Cardiac muscle cell (in vitro differentiated cells and primary cell): ENCODE results near the gene ALDH3A1. TPM values are rescaled to one million over a fixed set of nuclear protein-coding genes. Genes with fewer than 3 reads are reported as not detected.
A peak's percentile ranks its signal among the peaks of the same experiment; 100 is the strongest.

Experiments
- DNase-seq, 2 donors: peaks; one replicate each; pipeline versions ENCODE4 v3.0.0 to v3.0.0-alpha.2; 2010 to 2017; ENCODE audit warnings: low read depth in 1 of 2, low spot score in 1 of 2
- H3K27ac ChIP-seq: fragments of 200-600 bp; sonication (generic); 2 replicates; pipeline ENCODE4 v1.5.1; 2016
- H3K27me3 ChIP-seq: fragments of 200-600 bp; sonication (generic); 2 replicates; pipeline ENCODE4 v1.6.0; 2016; ENCODE audit warnings: control low read depth
- H3K36me3 ChIP-seq: fragments of 200-600 bp; sonication (generic); 2 replicates; pipeline ENCODE4 v1.5.1; 2016; ENCODE audit warnings: control low read depth
- H3K4me1 ChIP-seq: fragments of 200-600 bp; sonication (generic); 2 replicates; pipeline ENCODE4 v1.8.1; 2017; ENCODE audit warnings: low read depth, mild to moderate bottlenecking, mixed run types
- H3K4me3 ChIP-seq: fragments of 200-600 bp; sonication (generic); 2 replicates; pipeline ENCODE4 v1.5.1; 2016; ENCODE audit warnings: mild to moderate bottlenecking
- H3K9me3 ChIP-seq: fragments of 200-600 bp; sonication (generic); 2 replicates; pipeline ENCODE4 v1.5.1; 2017; ENCODE audit warnings: low read depth, mild to moderate bottlenecking, control low read depth
- polyA plus RNA-seq: library from polyadenylated mRNA; unstranded; fragments of >200 nt; fragmentation: Nextera tagmentation; extraction: Ambion mirVana; gene quantifications from 2 replicates; pipeline ENCODE4 v1.2.1, GENCODE V29; 2016
- total RNA-seq: library from RNA; depleted of rRNA; stranded (reverse); fragments of >200 nt; gene quantifications from 2 replicates; pipeline ENCODE4 v1.2.3, GENCODE V29; 2016
- TF ChIP-seq, protein P1 (sequence below): IDR thresholded peaks from 2 replicates; pipeline ENCODE4 v1.5.1; 2012; ENCODE audit warnings: low read depth, mild to moderate bottlenecking, low read length

Gene ALDH3A1
- 1.0 TPM in 1 of 2 replicates, not detected in the other for total RNA-seq
- not detected in 2 replicates for polyA plus RNA-seq

DNA sequence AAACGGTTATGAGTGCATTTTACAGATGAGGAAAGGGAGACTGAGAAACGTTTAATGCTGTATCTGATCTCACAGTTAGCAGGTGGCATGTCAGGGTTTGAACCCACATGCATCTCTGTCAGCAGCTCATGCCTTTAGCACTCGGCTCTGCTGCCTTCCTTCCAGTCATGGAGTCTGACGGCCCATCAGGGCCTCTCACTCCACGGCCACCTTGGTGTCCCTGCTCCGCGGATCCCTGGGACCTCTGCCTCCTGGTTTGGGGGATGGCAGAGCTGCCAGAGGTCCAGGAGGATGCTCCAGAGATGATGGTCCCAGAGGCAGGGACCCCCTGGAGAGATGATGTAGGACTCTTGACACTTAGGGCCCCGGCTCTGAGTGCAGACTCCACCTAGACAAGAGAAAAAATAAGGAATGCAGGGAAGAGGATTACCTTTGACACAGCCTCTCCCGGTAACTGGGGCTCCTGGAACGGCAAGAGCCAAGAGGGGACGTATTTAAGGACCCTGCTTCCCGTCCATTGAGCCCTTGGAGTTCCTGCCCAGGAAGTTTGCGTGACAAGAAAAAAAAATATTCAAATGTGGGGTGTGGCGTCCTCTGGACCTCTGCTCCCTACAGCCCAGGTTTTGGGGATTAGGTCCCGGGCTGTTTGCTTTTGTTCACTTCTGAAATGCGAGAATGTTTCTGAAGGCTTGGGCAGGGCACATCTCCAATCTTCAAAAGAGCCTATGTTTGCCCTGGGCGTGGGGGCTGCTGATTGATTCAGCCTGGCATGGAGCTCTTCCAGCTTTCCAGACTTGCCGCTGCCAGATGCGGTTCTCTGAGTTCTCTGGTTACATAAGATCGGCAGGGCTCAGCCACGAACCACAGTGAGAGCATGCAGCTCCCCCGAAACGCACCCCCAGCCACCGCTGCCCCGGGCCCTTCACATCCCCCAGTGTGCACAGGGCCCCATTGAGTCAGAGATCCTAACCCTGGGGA lies at the start of gene ALDH3A1:
Gene ALDH3A1 (minus strand): TSS at position 470 of the 978 bp plus-strand sequence. CDS start 3,169 bp downstream, outside the sequence.
- no peaks in the 10 kb centered on the region for H3K36me3 ChIP-seq
- peaks cover 3% of the 10 kb centered on the region for H3K27me3 ChIP-seq
- H3K4me3 ChIP-seq = no peak within 1 kb of the TSS
- DNase-seq = no peak
- no peaks in the 10 kb centered on the region for H3K9me3 ChIP-seq
- H3K27ac ChIP-seq = no peak within 1 kb of the TSS
- TF ChIP-seq, protein P1, sequence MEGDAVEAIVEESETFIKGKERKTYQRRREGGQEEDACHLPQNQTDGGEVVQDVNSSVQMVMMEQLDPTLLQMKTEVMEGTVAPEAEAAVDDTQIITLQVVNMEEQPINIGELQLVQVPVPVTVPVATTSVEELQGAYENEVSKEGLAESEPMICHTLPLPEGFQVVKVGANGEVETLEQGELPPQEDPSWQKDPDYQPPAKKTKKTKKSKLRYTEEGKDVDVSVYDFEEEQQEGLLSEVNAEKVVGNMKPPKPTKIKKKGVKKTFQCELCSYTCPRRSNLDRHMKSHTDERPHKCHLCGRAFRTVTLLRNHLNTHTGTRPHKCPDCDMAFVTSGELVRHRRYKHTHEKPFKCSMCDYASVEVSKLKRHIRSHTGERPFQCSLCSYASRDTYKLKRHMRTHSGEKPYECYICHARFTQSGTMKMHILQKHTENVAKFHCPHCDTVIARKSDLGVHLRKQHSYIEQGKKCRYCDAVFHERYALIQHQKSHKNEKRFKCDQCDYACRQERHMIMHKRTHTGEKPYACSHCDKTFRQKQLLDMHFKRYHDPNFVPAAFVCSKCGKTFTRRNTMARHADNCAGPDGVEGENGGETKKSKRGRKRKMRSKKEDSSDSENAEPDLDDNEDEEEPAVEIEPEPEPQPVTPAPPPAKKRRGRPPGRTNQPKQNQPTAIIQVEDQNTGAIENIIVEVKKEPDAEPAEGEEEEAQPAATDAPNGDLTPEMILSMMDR = no peak
- H3K4me1 ChIP-seq = no peaks in the 10 kb centered on the region

DNA sequence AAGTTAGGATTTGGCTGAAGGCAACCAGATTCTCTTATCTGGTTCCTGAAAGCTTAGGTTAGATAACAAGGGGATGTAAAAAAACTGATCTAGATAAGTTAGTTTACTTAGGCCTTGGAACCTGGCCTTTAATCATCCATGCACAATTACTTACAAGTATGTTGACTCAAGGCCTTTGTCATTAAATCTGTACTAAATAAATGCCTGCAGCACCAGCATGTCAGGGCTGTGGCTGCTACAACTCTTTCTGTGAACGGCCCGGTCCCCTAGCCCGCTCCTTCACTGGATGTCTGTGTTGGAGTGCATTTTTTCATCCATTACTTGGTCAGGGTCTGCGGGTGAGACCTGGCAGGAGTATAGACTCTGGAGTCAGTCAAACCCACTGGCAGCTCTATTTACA lies 48.4 kb upstream of the ALDH3A1 start:
- TF ChIP-seq, protein P1 = no peak
- Histone ChIP-seq H3K27me3 (no peaks in the 10 kb centered on the region), H3K36me3 (peaks cover 31% of the 10 kb centered on the region), H3K9me3 (peaks cover 4% of the 10 kb centered on the region), H3K4me3 (no peak overlapping the region), H3K4me1 (no peaks in the 10 kb centered on the region), H3K27ac (no peak overlapping the region)
- no peak for DNase-seq

DNA sequence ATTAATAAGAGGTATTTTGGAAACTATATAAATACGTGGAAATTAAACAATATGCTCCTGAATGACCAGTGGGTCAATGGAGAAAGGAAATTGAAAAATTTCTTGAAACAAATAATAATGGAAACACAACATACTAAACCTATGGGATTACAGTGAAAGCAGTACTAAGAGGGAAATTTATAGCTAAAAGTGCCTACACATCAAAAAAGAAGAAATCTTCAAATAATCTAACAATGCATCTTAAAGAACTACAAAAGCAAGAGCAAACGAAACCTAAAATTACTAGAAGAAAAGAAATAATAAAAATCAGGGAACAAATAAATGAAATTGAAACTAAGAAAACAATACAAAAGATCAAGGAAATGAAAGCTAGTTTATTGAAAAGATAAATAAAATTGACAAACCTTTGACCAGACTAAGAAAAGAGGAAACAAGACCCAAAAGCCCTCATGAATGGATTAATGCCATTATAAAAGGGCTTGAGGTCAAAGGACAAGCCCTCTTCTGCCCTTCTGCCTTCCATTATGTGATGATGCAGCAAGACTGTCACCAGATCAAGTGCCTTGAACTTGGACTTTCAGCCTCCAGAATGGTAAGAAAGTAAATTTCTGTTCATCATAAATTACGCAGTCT lies 43.9 kb upstream of the ALDH3A1 start:
- no peak overlapping the region for H3K4me3 ChIP-seq
- H3K36me3 ChIP-seq = peaks cover 21% of the 10 kb centered on the region
- H3K27me3 ChIP-seq = no peaks in the 10 kb centered on the region
- H3K4me1 ChIP-seq = no peaks in the 10 kb centered on the region
- TF ChIP-seq, protein P1 = no peak
- H3K27ac ChIP-seq = no peak overlapping the region
- H3K9me3 ChIP-seq = no peaks in the 10 kb centered on the region
- no peak for DNase-seq

DNA sequence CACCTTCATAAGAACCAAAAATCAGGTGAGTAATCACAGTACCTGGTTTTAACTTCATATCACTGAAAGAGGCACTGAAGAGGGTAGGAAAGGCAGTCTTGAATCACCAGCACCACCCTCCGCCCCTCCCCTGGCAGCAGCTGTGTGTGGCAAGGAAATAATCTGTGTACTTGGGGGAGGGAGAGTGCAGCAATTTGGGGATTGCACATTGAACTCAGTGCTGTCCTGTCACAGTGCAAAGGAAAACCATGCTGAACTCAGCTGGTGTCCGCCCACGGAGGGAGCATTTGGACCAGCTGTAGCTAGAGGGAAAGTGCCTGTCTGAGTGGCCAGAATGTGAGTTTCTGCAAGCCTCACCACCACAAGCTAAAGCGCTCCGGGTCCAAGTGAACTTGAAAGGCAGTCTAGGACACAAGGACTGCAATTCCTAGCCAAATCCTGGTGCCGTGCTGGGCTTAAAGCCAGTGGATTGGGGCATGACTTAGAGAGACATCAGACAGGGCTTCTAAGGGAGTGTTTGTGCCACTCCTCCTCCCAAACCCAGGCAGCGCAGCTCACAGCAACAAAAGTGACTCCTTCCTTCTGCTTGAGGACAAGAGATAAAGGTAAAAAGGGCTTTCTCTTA lies 39.7 kb upstream of the ALDH3A1 start:
- Histone ChIP-seq H3K9me3 (no peaks in the 10 kb centered on the region), H3K4me3 (no peak overlapping the region), H3K4me1 (no peaks in the 10 kb centered on the region), H3K36me3 (peaks cover 6% of the 10 kb centered on the region), H3K27ac (no peak overlapping the region), H3K27me3 (no peaks in the 10 kb centered on the region)
- TF ChIP-seq, protein P1 = no peak
- peak in 1 of 2 donors; percentile 22 for DNase-seq

DNA sequence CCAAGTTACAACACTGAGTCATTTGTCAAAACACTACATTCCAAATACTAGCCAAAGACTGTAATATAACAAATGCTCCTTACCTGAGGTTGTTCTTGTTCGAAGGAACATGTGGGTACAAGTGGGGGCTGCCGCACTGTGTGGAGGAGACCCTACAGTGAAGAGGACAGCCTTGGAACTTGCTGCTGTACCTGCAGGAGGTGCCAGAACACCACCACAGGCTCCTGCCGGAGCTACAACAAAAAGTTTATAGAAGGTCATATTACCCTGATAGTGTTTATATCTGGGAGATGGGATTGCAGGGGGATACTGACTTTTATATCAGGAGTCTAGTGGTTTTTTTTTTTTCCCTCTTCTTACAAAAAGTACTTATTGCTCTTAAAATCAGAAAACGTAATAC lies 37.8 kb upstream of the ALDH3A1 start:
- Histone ChIP-seq H3K4me1 (no peaks in the 10 kb centered on the region), H3K36me3 (peaks cover 5% of the 10 kb centered on the region), H3K4me3 (no peak overlapping the region), H3K27me3 (no peaks in the 10 kb centered on the region), H3K9me3 (no peaks in the 10 kb centered on the region), H3K27ac (no peak overlapping the region)
- DNase-seq = no peak
- TF ChIP-seq, protein P1 = no peak
